Spleen (tissue), 7 donors: ENCODE measurements around the gene DMWD.

Source experiments
- CTCF ChIP-seq, 11 experiments: fragments of 200-600 bp in 7 of 11; fragments of 450-650 bp in 4 of 11; sonication (generic) in 4 of 11; IDR thresholded peaks in 8 of 11; conservative IDR thresholded peaks in 3 of 11; 1 replicate in 7 of 11; 2 replicates in 4 of 11; pipeline versions ENCODE4 v1.4.0 to v1.8.0; 2016 to 2021; ENCODE audit warnings: antibody characterized with exemption in 11 of 11, inconsistent platforms in 4 of 11, mild to moderate bottlenecking in 1 of 11
- POLR2A ChIP-seq, 3 donors: fragments of 450-650 bp; IDR thresholded peaks; one replicate each; pipeline ENCODE4 v1.5.1; 2017; ENCODE audit warnings: antibody characterized with exemption in 3 of 3, mild to moderate bottlenecking in 1 of 3
- POLR2AphosphoS5 ChIP-seq, 3 donors: sonication (generic); formaldehyde crosslinking; IDR thresholded peaks; one replicate each; pipeline ENCODE4 v1.5.1; 2017; ENCODE audit warnings: antibody characterized with exemption in 3 of 3
- donor health status: DM: no; HTN: no; CAD: no; lungs with moderate emphysema.
- donor health status: DM: no; HTN: no; CAD: no.
- donor health status: DM: no; HTN: no; CAD: no.

- TF ChIP-seq POLR2AphosphoS5 (IDR thresholded peaks at IDR 0.05) (no peak), CTCF (IDR thresholded peaks at IDR 0.05 in 8 of 11, conservative IDR thresholded peaks at IDR 0.05 in 3 of 11) (no peak), POLR2A (IDR thresholded peaks at IDR 0.05) (no peak)
These were observed 9.0 kb upstream of the DMWD start for GRCh38 chr19:45801603-45802175.
